GM10248 (cell line): ENCODE data around the gene ZFP64.

Experiments
- CTCF ChIA-PET: fragments of 300-600 bp; sonication (Branson Sonifier 250); formaldehyde crosslinking; extraction: SDS; loops from one replicate; lab custom pipeline; 2021; ENCODE audit warnings: antibody characterized with exemption; lab: Yijun Ruan, JAX
- POLR2A ChIA-PET: fragments of 350-650 bp; sonication (Branson Sonifier 250); formaldehyde crosslinking; extraction: SDS; loops from one replicate; lab custom pipeline; 2020; ENCODE audit warnings: antibody characterized with exemption; lab: Yijun Ruan, JAX
- DNase-seq: peaks from one replicate; pipeline ENCODE4 v3.0.0; 2012; ENCODE audit errors: extremely low spot score
- CTCF ChIP-seq: IDR thresholded peaks from 2 replicates; pipeline ENCODE4 v1.5.1; 2012; ENCODE audit warnings: mild to moderate bottlenecking, low read depth; ENCODE audit errors: extremely low read depth, missing control alignments, control extremely low read depth

ZFP64 gene

GRCh38 chr20:52217689-52218395 is 26.3 kb upstream of the ZFP64 start:
- POLR2A ChIA-PET, result no interaction called here
- no peak for DNase-seq
- CTCF ChIA-PET, result no interaction called here
- TF ChIP-seq CTCF, result no peak

- TF ChIP-seq CTCF, result no peak
- POLR2A ChIA-PET, result no interaction called here
- CTCF ChIA-PET, result interaction anchor here (1.5 to 2.1 kb wide), 2 partner anchors 9 to 19 kb away, joined by 3 to 4 read pairs; no protein-coding TSS in a partner anchor
- DNase-seq, result no peak
Observed at GRCh38 chr20:52213995-52214394, 22.4 kb upstream of the ZFP64 start.

- TF ChIP-seq CTCF, result no peak
- CTCF ChIA-PET, result interaction anchor here (1.5 to 1.9 kb wide), 2 partner anchors 18 to 84 kb away, joined by 3 to 6 read pairs; no protein-coding TSS in a partner anchor
- DNase-seq, result no peak
- POLR2A ChIA-PET, result no interaction called here
Observed at GRCh38 chr20:52212943-52213342, 21.4 kb upstream of the ZFP64 start.

GRCh38 chr20:52210037-52210990 is 18.7 kb upstream of the ZFP64 start:
- ChIA-PET CTCF (interaction anchor here (0.7 kb wide), 2 partner anchors 19 to 31 kb away, joined by 3 read pairs; partner anchors contain the start of gene ZFP64), POLR2A (no interaction called here)
- TF ChIP-seq CTCF, result no peak
- DNase-seq, result no peak

GRCh38 chr20:52209154-52209571 is 17.6 kb upstream of the ZFP64 start:
- ChIA-PET POLR2A (no interaction called here), CTCF (interaction anchor here (0.7 kb wide), 1 partner anchor 17 kb away, joined by 3 read pairs; the partner anchor contains the start of gene ZFP64)
- TF ChIP-seq CTCF, result no peak
- no peak for DNase-seq
